Neural progenitor cell (in vitro differentiated cells): ENCODE data around the gene ZNF574. TPM values are rescaled to one million over a fixed set of nuclear protein-coding genes. Genes with fewer than 3 reads are reported as not detected.
"Not testable (repeated sequence)": the region's sequence is repeated elsewhere in the genome, so short reads cannot be mapped to it uniquely, and the experiment has no call there.

Source experiments
- DNase-seq: peaks from one replicate; pipeline ENCODE4 v3.0.0-alpha.2; 2016; ENCODE audit warnings: low spot score
- H2AFZ ChIP-seq: fragments of 200-600 bp; sonication (generic); replicated peaks from 2 replicates; pipeline ENCODE4 v1.6.1; 2016; ENCODE audit warnings: antibody characterized with exemption
- H3F3A ChIP-seq: fragments of 200-600 bp; sonication (generic); 2 replicates; pipeline ENCODE4 v1.6.1; 2016; ENCODE audit warnings: antibody characterized with exemption, low read depth
- H3K27ac ChIP-seq: fragments of 200-600 bp; sonication (generic); 2 replicates; pipeline ENCODE4 v1.5.1; 2016; ENCODE audit warnings: mild to moderate bottlenecking
- H3K27me3 ChIP-seq: fragments of 200-600 bp; sonication (generic); 2 replicates; pipeline ENCODE4 v1.6.1; 2016; ENCODE audit warnings: mild to moderate bottlenecking, moderate library complexity
- H3K36me3 ChIP-seq: fragments of 200-600 bp; sonication (generic); 2 replicates; pipeline ENCODE4 v1.5.1; 2016
- H3K4me1 ChIP-seq: fragments of 200-600 bp; sonication (generic); 2 replicates; pipeline ENCODE4 v1.6.1; 2016; ENCODE audit warnings: mixed run types
- H3K4me2 ChIP-seq: fragments of 200-600 bp; sonication (generic); 2 replicates; pipeline ENCODE4 v1.6.1; 2016
- H3K4me3 ChIP-seq: fragments of 200-600 bp; sonication (generic); 2 replicates; pipeline ENCODE4 v1.5.1; 2016
- H3K79me2 ChIP-seq: fragments of 200-600 bp; sonication (generic); 2 replicates; pipeline ENCODE4 v1.6.1; 2016; ENCODE audit warnings: low read depth
- H3K9ac ChIP-seq: fragments of 200-600 bp; sonication (generic); 2 replicates; pipeline ENCODE4 v1.6.1; 2016
- H3K9me3 ChIP-seq: fragments of 200-600 bp; sonication (generic); 2 replicates; pipeline ENCODE4 v1.5.1; 2016; ENCODE audit warnings: low read depth
- H4K20me1 ChIP-seq: fragments of 200-600 bp; sonication (generic); 2 replicates; pipeline ENCODE4 v1.6.1; 2016; ENCODE audit warnings: low read depth
- H3K27ac Mint-ChIP-seq: 3 replicates; pipeline ENCODE4 v1.8.0; 2021; ENCODE audit warnings: mixed read lengths
- H3K27me3 Mint-ChIP-seq: 2 replicates; pipeline ENCODE4 v1.8.0; 2022; ENCODE audit warnings: low read depth, mild to moderate bottlenecking, inconsistent platforms, moderate library complexity, mixed read lengths; ENCODE audit not compliant: insufficient read depth
- H3K36me3 Mint-ChIP-seq: 3 replicates; pipeline ENCODE4 v1.8.0; 2021; ENCODE audit warnings: mixed read lengths
- H3K4me1 Mint-ChIP-seq: 3 replicates; pipeline ENCODE4 v1.8.0; 2021; ENCODE audit warnings: mixed read lengths
- H3K4me3 Mint-ChIP-seq: 3 replicates; pipeline ENCODE4 v1.8.0; 2021; ENCODE audit warnings: mild to moderate bottlenecking, moderate library complexity, mixed read lengths
- H3K9me3 Mint-ChIP-seq: 3 replicates; pipeline ENCODE4 v1.8.0; 2020; ENCODE audit warnings: mixed read lengths
- EZH2 ChIP-seq: fragments of 200-600 bp; sonication (generic); IDR thresholded peaks from 2 replicates; pipeline ENCODE4 v1.6.1; 2017; ENCODE audit warnings: antibody characterized with exemption, mild to moderate bottlenecking, moderate library complexity
- EZH2phosphoT487 ChIP-seq: fragments of 200-600 bp; sonication (generic); IDR thresholded peaks from 2 replicates; pipeline ENCODE4 v1.6.1; 2017; ENCODE audit warnings: antibody characterized with exemption
- total RNA-seq: library from RNA; depleted of rRNA; stranded (reverse); fragments of >200 nt; gene quantifications from 2 replicates; pipeline ENCODE4 v1.2.3, GENCODE V29; 2015; ENCODE audit warnings: low replicate concordance
- TF ChIP-seq, protein P1 (sequence below): fragments of 200-600 bp; sonication (generic); IDR thresholded peaks from 2 replicates; pipeline ENCODE4 v1.5.1; 2017; ENCODE audit warnings: antibody characterized with exemption, mild to moderate bottlenecking

The ZNF574 gene
- total RNA-seq, 1 donor from 2014 or later, result 13.4 TPM

DNA sequence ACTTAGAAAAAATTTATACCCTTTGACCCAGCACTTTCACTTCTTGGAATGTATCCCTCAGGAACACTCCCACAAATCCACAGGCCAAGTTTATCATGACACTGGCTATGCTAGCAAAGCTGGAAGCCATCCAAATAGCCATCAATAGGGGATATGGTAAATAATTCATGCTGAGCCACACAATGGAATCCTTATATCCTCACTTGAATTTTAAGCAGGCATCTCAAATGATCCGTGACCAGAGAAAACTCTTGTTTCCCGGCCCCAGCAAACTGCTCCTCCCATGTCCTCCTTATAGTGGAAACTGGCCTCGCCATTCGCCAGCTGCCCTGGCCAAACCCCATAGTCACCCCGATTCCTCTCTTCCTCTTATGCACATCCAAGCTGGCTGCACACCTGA, 43.5 kb upstream of the ZNF574 start:
- TF ChIP-seq, protein P1, sequence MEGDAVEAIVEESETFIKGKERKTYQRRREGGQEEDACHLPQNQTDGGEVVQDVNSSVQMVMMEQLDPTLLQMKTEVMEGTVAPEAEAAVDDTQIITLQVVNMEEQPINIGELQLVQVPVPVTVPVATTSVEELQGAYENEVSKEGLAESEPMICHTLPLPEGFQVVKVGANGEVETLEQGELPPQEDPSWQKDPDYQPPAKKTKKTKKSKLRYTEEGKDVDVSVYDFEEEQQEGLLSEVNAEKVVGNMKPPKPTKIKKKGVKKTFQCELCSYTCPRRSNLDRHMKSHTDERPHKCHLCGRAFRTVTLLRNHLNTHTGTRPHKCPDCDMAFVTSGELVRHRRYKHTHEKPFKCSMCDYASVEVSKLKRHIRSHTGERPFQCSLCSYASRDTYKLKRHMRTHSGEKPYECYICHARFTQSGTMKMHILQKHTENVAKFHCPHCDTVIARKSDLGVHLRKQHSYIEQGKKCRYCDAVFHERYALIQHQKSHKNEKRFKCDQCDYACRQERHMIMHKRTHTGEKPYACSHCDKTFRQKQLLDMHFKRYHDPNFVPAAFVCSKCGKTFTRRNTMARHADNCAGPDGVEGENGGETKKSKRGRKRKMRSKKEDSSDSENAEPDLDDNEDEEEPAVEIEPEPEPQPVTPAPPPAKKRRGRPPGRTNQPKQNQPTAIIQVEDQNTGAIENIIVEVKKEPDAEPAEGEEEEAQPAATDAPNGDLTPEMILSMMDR, result no peak
- TF ChIP-seq EZH2 (no peak), EZH2phosphoT487 (no peak)
- no peak overlapping the region for H3K27ac ChIP-seq

DNA sequence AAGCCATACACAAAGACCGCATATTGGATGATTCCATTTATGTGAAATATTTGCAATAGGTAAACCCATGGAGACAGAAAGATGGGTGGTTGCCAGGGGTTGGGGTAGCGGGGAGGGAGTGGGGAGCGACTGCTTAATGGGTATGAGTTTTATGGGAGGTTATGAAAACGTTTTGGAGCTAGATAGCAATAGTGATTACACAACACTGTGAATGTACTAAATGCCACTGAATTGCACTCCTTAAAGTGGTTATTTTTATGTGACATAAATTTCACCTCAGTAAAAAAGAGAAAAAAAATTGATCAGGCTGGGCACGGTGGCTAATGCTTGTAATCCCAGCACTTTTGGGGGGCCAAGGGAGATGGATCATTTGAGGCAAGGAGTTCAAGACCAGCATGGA, 42.6 kb upstream of the ZNF574 start:
- H3K9ac ChIP-seq, result no peak overlapping the region
- Mint-ChIP-seq H3K9me3 (no peaks in the 10 kb centered on the region), H3K4me3 (no peak overlapping the region), H3K36me3 (peaks cover 2% of the 10 kb centered on the region), H3K27me3 (peaks cover 10% of the 10 kb centered on the region), H3K27ac (peak overlapping the region; percentile 29), H3K4me1 (peaks cover 41% of the 10 kb centered on the region)
- no peaks in the 10 kb centered on the region for H3K36me3 ChIP-seq
- no peak overlapping the region for H3K27ac ChIP-seq
- no peak for DNase-seq
- H3K4me3 ChIP-seq, result no peak overlapping the region
- peaks cover 5% of the 10 kb centered on the region for H3F3A ChIP-seq
- H3K4me2 ChIP-seq, result no peak overlapping the region
- no peak overlapping the region for H2AFZ ChIP-seq
- no peaks in the 10 kb centered on the region for H3K79me2 ChIP-seq
- no peaks in the 10 kb centered on the region for H3K4me1 ChIP-seq
- H3K27me3 ChIP-seq, result no peaks in the 10 kb centered on the region
- no peaks in the 10 kb centered on the region for H4K20me1 ChIP-seq
- no peaks in the 10 kb centered on the region for H3K9me3 ChIP-seq
- TF ChIP-seq EZH2 (no peak), EZH2phosphoT487 (no peak)
- TF ChIP-seq, protein P1, result no peak

More for the DNA sequence above, 43.5 kb upstream of the ZNF574 start:
- Histone ChIP-seq H3K4me3 (no peak overlapping the region), H3K4me1 (no peaks in the 10 kb centered on the region), H3K27me3 (no peaks in the 10 kb centered on the region), H3K4me2 (no peak overlapping the region), H3K36me3 (no peaks in the 10 kb centered on the region), H3F3A (peaks cover 5% of the 10 kb centered on the region), H3K9me3 (no peaks in the 10 kb centered on the region), H3K9ac (no peak overlapping the region), H4K20me1 (peaks cover 7% of the 10 kb centered on the region), H2AFZ (no peak overlapping the region), H3K79me2 (no peaks in the 10 kb centered on the region)
- Mint-ChIP-seq H3K9me3 (no peaks in the 10 kb centered on the region), H3K4me1 (peaks cover 41% of the 10 kb centered on the region), H3K4me3 (no peak overlapping the region), H3K27me3 (peaks cover 10% of the 10 kb centered on the region), H3K36me3 (no peaks in the 10 kb centered on the region), H3K27ac (peak overlapping the region; percentile 46)
- DNase-seq, result no peak

DNA sequence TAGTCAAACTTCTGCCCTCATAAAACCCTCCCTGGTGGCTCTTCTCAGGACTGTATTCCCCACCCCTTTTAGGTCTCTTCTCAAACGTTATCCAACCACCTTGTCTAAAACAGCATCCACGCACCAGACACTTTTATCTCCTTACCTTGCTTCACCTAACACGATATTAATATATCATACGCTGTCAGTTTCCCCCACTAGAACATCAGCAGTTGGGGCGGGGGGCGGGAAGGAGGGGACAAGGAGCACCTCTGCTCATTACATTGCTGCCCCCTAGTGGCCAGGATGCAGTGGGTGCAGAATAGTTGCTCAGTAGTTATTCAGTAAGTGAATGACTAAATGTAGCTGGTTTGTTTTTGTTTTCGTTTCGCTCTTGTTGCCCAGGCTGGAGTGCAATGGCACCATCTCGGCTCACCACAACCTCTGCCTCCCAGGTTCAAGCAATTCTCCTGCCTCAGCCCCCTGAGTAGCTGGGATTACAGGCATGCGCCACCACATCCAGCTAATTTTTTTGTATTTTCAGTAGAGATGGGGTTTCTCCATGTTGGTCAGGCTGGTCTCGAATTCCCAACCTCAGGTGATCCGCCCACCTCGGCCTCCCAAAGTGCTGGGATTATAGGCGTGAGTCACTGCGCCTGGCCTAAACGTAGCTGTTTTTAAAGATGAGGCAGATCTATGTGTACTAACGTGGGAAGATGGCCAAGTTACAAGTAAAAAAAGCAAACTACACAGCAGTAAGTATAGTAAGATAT, 41.1 kb upstream of the ZNF574 start:
- H3K4me3 ChIP-seq, H3K36me3 ChIP-seq, H4K20me1 ChIP-seq, H3F3A ChIP-seq, H2AFZ ChIP-seq, H3K27me3 ChIP-seq, H3K9me3 Mint-ChIP-seq, H3K79me2 ChIP-seq, H3K4me2 ChIP-seq, H3K4me3 Mint-ChIP-seq, H3K4me1 ChIP-seq, H3K36me3 Mint-ChIP-seq, H3K27ac Mint-ChIP-seq, H3K27ac ChIP-seq, H3K9ac ChIP-seq, H3K9me3 ChIP-seq: not testable (repeated sequence)
- TF ChIP-seq, protein P1, result peak; percentile 94
- Mint-ChIP-seq H3K4me1 (peaks cover 42% of the 10 kb centered on the region), H3K27me3 (peaks cover 13% of the 10 kb centered on the region)
- peak; percentile 81 for DNase-seq
